Keratinocyte (primary cell): ENCODE measurements around the gene NFIC. TPM values are rescaled to one million over a fixed set of nuclear protein-coding genes. Genes with fewer than 3 reads are reported as not detected.

Source experiments
- DNase-seq: peaks from one replicate; pipeline ENCODE4 v3.0.0-alpha.2; 2011; ENCODE audit warnings: low read depth, missing footprints, low spot score
- FAIRE-seq: peaks from 2 replicates; lab custom pipeline; 2011; peaks lifted over from hg19 to GRCh38; lab: Jason Lieb, UNC
- H2AFZ ChIP-seq: 2 replicates; pipeline ENCODE4 v1.6.0; 2012; ENCODE audit warnings: low read length, control low read depth, inconsistent platforms; ENCODE audit not compliant: control insufficient read depth
- H3K27ac ChIP-seq: 2 replicates; pipeline ENCODE4 v1.5.1; 2011; ENCODE audit warnings: low read length; ENCODE audit not compliant: control insufficient read depth, insufficient read depth
- H3K27me3 ChIP-seq: 3 replicates; pipeline ENCODE4 v1.6.0; 2011; ENCODE audit warnings: low read length; ENCODE audit not compliant: control insufficient read depth, insufficient read depth; ENCODE audit errors: extremely low read depth
- H3K36me3 ChIP-seq, 2 experiments: 2 replicates in 1 of 2; 3 replicates in 1 of 2; pipeline ENCODE4 v1.5.1; 2011; ENCODE audit warnings: low read length in 2 of 2, mild to moderate bottlenecking in 1 of 2; ENCODE audit not compliant: control insufficient read depth in 2 of 2, insufficient read depth in 2 of 2; ENCODE audit errors: extremely low read depth in 1 of 2
- H3K4me1 ChIP-seq: 3 replicates; pipeline ENCODE4 v1.5.1; 2011; ENCODE audit warnings: low read length; ENCODE audit not compliant: control insufficient read depth, insufficient read depth; ENCODE audit errors: extremely low read depth
- H3K4me2 ChIP-seq: 3 replicates; pipeline ENCODE4 v1.6.0; 2011; ENCODE audit warnings: low read depth, low read length; ENCODE audit not compliant: control insufficient read depth, insufficient read depth; ENCODE audit errors: extremely low read depth
- H3K4me3 ChIP-seq, 3 experiments: fragments of 200-600 bp in 1 of 3; sonication (generic) in 1 of 3; 2 replicates in 2 of 3; 3 replicates in 1 of 3; pipeline ENCODE4 v1.5.1; 2011 to 2016; ENCODE audit warnings: low read length in 3 of 3, mild to moderate bottlenecking in 3 of 3, control low read depth in 2 of 3, inconsistent platforms in 1 of 3, low read depth in 1 of 3, mixed read lengths in 1 of 3, mixed run types in 1 of 3, moderate library complexity in 1 of 3; ENCODE audit not compliant: control insufficient read depth in 2 of 3, insufficient read depth in 2 of 3; ENCODE audit errors: extremely low read depth in 1 of 3
- H3K79me2 ChIP-seq: 2 replicates; pipeline ENCODE4 v1.6.0; 2012; ENCODE audit warnings: low read length; ENCODE audit not compliant: control insufficient read depth, insufficient read depth
- H3K9ac ChIP-seq: 3 replicates; pipeline ENCODE4 v1.6.0; 2011; ENCODE audit warnings: low read length; ENCODE audit not compliant: control insufficient read depth, insufficient read depth; ENCODE audit errors: extremely low read depth
- H3K9me1 ChIP-seq: 3 replicates; pipeline ENCODE4 v1.6.0; 2011; ENCODE audit warnings: low read length; ENCODE audit not compliant: control insufficient read depth, insufficient read depth; ENCODE audit errors: extremely low read depth
- H3K9me3 ChIP-seq: 2 replicates; pipeline ENCODE4 v1.5.1; 2012; ENCODE audit warnings: low read depth, low read length; ENCODE audit not compliant: control insufficient read depth
- H4K20me1 ChIP-seq: 3 replicates; pipeline ENCODE4 v1.6.0; 2011; ENCODE audit warnings: low read length; ENCODE audit not compliant: control insufficient read depth, insufficient read depth; ENCODE audit errors: extremely low read depth
- EZH2 ChIP-seq: IDR thresholded peaks from one replicate; pipeline ENCODE4 v1.6.1; 2012; ENCODE audit warnings: inconsistent platforms, mild to moderate bottlenecking, low read length, moderate library complexity
- dilution Hi-C: fragments of 300-500 bp; cut with MboI; formaldehyde crosslinking; loops from one replicate; pipeline ENCODE4 v1.7.0; 2020; ENCODE audit warnings: low sequenced_read_pairs; ENCODE audit not compliant: extremely low pct_ligation_motif_present
- polyA plus RNA-seq, 5 experiments: library from polyadenylated mRNA; depleted of rRNA in 3 of 5; stranded (reverse) in 3 of 5; stranded (forward) in 1 of 5; unstranded in 1 of 5; fragments of >200 nt; gene quantifications; 1 replicate in 1 of 5; 2 replicates in 3 of 5; 3 replicates in 1 of 5; pipeline versions ENCODE4 v1.2.1 to v1.2.3, GENCODE V29; 2011 to 2012; ENCODE audit warnings: missing spikeins in 2 of 5, low read depth in 1 of 5, low replicate concordance in 1 of 5
- TF ChIP-seq, protein P1 (sequence below), 3 experiments: IDR thresholded peaks in 1 of 3; conservative IDR thresholded peaks in 1 of 3; optimal IDR thresholded peaks in 1 of 3; 2 replicates in 2 of 3; 3 replicates in 1 of 3; pipeline versions ENCODE3 to v1.5.1; 2011; ENCODE audit warnings: low read length in 3 of 3, mild to moderate bottlenecking in 3 of 3, moderate library complexity in 2 of 3, control low read depth in 1 of 3, inconsistent platforms in 1 of 3; ENCODE audit not compliant: insufficient read depth in 2 of 3; ENCODE audit errors: extremely low read depth in 1 of 3

Gene NFIC
- polyA plus RNA-seq, 1 donor (not counting 4 experiments of a cell fraction or from before 2014, with no cell fraction given) = 2.4 TPM

DNA sequence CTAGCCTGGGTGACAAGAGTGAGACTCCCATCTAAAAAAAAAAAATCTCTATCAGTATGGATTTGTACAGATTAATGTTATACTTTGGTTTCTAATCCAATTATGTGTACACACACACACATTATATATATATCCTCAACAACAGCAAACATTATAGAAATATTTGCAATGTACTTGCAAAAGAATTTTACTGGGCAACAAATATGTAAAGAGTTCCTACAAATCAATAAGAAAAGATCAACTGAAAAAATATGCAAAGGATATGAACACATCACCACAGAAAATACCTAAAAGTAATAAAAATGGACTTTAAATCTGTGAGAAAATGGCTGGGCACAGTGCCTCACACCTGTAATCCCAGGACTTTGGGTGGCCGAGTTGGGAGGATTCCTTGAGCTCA, 40.9 kb upstream of the NFIC start:
- H3K27me3 ChIP-seq = peaks cover 13% of the 10 kb centered on the region
- no peaks in the 10 kb centered on the region for H3K36me3 ChIP-seq
- no peaks in the 10 kb centered on the region for H3K9me3 ChIP-seq
- no peak overlapping the region for H3K4me2 ChIP-seq
- H3K4me3 ChIP-seq = no peak overlapping the region
- H2AFZ ChIP-seq = no peak overlapping the region
- dilution Hi-C loops = no loop called here
- no peaks in the 10 kb centered on the region for H3K79me2 ChIP-seq
- H4K20me1 ChIP-seq = no peaks in the 10 kb centered on the region
- DNase-seq (no peak), FAIRE-seq (no peak)
- no peaks in the 10 kb centered on the region for H3K4me1 ChIP-seq
- no peaks in the 10 kb centered on the region for H3K9me1 ChIP-seq
- TF ChIP-seq EZH2 = no peak
- TF ChIP-seq, protein P1, sequence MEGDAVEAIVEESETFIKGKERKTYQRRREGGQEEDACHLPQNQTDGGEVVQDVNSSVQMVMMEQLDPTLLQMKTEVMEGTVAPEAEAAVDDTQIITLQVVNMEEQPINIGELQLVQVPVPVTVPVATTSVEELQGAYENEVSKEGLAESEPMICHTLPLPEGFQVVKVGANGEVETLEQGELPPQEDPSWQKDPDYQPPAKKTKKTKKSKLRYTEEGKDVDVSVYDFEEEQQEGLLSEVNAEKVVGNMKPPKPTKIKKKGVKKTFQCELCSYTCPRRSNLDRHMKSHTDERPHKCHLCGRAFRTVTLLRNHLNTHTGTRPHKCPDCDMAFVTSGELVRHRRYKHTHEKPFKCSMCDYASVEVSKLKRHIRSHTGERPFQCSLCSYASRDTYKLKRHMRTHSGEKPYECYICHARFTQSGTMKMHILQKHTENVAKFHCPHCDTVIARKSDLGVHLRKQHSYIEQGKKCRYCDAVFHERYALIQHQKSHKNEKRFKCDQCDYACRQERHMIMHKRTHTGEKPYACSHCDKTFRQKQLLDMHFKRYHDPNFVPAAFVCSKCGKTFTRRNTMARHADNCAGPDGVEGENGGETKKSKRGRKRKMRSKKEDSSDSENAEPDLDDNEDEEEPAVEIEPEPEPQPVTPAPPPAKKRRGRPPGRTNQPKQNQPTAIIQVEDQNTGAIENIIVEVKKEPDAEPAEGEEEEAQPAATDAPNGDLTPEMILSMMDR (optimal IDR thresholded peaks at IDR 0.05 in 1 of 3, IDR thresholded peaks at IDR 0.05 in 1 of 3, conservative IDR thresholded peaks at IDR 0.05 in 1 of 3; ENCODE audit: extremely low read depth in 1 of 3, insufficient read depth in 2 of 3, low read length in 3 of 3) = no peak
- H3K9ac ChIP-seq = no peak overlapping the region
- H3K27ac ChIP-seq = no peak overlapping the region

GRCh38 chr19:3328743-3329142, 37.6 kb upstream of the NFIC start:
- Histone ChIP-seq H3K27me3 (peaks cover 13% of the 10 kb centered on the region), H3K36me3 (no peaks in the 10 kb centered on the region), H2AFZ (no peak overlapping the region), H3K9me3 (no peaks in the 10 kb centered on the region), H3K4me3 (no peak overlapping the region), H3K4me2 (no peak overlapping the region), H3K79me2 (no peaks in the 10 kb centered on the region), H4K20me1 (no peaks in the 10 kb centered on the region), H3K9me1 (no peaks in the 10 kb centered on the region), H3K9ac (no peak overlapping the region), H3K4me1 (no peaks in the 10 kb centered on the region), H3K27ac (no peak overlapping the region)
- FAIRE-seq (no peak), DNase-seq (no peak)
- TF ChIP-seq, protein P1 (optimal IDR thresholded peaks at IDR 0.05 in 1 of 3, IDR thresholded peaks at IDR 0.05 in 1 of 3, conservative IDR thresholded peaks at IDR 0.05 in 1 of 3; ENCODE audit: extremely low read depth in 1 of 3, insufficient read depth in 2 of 3, low read length in 3 of 3) = no peak
- no peak for TF ChIP-seq EZH2
- dilution Hi-C loops = no loop called here
